Sciatic nerve (tissue), 2 donors: ENCODE measurements around the gene TTL. TPM values are rescaled to one million over a fixed set of nuclear protein-coding genes. Genes with fewer than 3 reads are reported as not detected.
"Not testable (repeated sequence)": the region's sequence is repeated elsewhere in the genome, so short reads cannot be mapped to it uniquely, and the experiment has no call there.

Source experiments
- ATAC-seq: fragments of 200-7000 bp; cut with Tn5 transposase; one replicate; pipeline ENCODE4 v1.9.1; 2020; ENCODE audit warnings: mild to moderate bottlenecking, moderate library complexity
- DNase-seq: peaks from one replicate; pipeline ENCODE4 v3.0.0-alpha.2; 2020; ENCODE audit warnings: low spot score
- intact Hi-C: fragments of 100-400 bp; cut with DNase I; formaldehyde crosslinking; loops from one replicate; pipeline ENCODE4 v1.14.2; 2022
- total RNA-seq: library from RNA; stranded (reverse); fragmentation: NEBNext Ultra II Directional; extraction: Animal tissue kit (Norgen Biotek cat#: 25700); gene quantifications from one replicate; pipeline ENCODE4 v1.2.1, GENCODE V29; 2021
- donor health status: DM: no; HTN: no; CAD: no.
- donor health status: DM: no; HTN: no; CAD: no.

TTL gene
- total RNA-seq, 1 donor from 2014 or later, result 36.7 TPM

GRCh38 chr2:112547333-112547732 lies 65.4 kb downstream of the TTL start:
- ATAC-seq (peak; percentile 65), DNase-seq (no peak)
- intact Hi-C loops, result no loop called here

DNA sequence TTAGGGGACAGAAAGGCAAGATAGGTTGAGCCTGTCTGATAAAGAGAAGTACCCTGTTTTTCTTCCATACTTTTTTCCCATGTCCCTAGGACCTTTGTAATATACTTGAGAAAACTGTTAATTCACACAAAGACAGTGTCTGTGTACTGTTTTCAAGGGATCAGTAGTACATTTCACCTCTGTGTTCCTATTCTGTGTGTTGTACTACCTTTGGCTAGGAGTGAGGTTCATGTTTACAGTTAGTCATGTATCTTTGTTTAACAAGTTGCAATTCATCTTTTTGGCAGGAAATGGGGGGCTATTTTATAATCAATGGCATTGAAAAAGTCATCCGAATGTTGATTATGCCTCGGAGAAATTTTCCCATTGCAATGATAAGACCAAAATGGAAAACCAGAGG lies 67.0 kb downstream of the TTL start:
- DNase-seq, result no peak
- intact Hi-C loops, result no loop called here
- no peak for ATAC-seq

GRCh38 chr2:112566104-112566503 lies 84.1 kb downstream of the TTL start:
- no peak for ATAC-seq
- intact Hi-C loops, result no loop called here
- DNase-seq, result no peak

- intact Hi-C loops, ATAC-seq, DNase-seq: not testable (repeated sequence)
Measured at GRCh38 chr2:112566508-112566907, 84.6 kb downstream of the TTL start.

DNA sequence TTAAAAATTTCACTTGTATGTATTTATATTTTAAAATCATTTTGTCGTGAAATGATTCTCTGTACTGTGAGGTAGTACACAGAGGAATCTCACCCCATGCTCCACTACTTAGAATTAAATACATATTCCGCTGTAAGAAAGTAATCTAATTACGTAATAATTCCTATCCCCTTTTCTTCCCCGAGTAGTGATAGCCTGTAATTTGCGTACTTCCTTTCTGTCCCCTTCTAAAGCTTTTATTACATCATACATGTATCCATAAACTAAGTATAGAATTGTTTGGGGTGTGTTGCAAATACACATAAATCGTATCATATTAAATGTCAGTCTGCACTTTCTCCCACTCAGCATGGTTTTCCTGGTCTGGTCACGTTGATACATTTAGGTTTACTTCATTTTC lies 90.0 kb downstream of the TTL start:
- DNase-seq (no peak), ATAC-seq (no peak)
- intact Hi-C loops, result no loop called here

DNA sequence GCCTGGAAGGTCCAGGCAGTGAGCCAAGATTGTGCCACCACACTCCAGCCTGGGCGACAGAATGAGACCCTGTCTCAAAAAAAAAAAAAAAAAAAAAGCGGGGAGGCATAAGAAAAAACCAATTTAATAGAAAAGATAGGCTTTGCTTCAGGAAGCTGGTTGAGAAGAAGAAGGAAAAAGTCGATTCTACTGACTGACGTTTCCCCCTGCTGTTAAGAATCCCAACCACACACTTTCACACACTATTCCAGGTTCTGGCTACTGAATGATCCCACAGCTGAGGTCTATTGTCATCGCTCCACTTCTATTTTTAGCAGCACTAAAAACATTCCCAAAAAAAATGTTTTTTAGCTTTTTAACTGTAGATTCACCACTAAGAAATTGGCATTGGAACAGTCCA lies 95.8 kb downstream of the TTL start:
- intact Hi-C loops, result no loop called here
- DNase-seq (no peak), ATAC-seq (no peak)

- DNase-seq (no peak), ATAC-seq (no peak)
- intact Hi-C loops, result no loop called here
Measured at GRCh38 chr2:112579241-112579640, 97.3 kb downstream of the TTL start.

DNA sequence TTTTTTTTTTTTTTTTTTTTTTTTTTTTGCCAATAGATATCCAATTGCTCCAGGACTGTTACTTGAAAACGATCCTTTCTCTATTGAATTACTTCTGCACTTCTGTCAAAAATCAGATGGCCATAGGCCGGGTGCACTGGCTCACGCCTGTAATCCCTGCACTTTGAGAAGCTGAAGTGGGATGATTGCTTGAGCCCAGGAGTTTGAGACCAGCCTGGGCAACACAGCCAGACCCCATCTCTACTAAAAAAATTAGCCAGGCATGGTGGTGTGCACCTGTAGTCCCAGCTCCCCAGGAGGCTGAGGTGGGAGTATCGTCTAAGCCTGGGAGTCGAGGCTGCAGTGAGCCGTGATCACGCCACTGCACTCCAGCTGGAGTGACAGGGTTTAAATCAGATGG lies 98.1 kb downstream of the TTL start:
- ATAC-seq (no peak), DNase-seq (no peak)
- intact Hi-C loops, result loop anchor here (10.0 kb wide), 1 partner anchor 65 kb away; the partner anchor contains the start of gene SLC20A1

DNA sequence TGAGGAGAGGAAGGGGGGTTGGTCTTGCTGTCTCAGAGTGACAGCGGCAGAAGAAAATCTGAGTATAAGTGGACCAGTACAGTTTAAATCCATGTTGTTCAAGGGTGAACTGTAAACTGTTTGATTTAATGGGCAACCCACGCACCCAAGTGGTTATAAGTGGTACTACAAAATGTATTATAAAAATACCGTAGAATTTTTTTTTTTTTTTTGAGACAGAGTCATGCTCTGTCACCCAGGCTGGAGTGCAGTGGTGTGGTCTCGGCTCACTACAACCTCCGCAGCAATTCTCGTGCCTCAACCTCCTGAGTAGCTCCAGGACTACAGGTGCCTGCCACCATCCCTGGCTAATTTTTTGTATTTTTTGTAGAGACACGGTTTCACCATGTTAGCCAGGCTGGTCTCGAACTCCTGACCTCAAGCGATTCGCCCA lies 100.4 kb downstream of the TTL start:
- intact Hi-C loops, result loop anchor here (10.0 kb wide), 1 partner anchor 62 kb away; the partner anchor contains the start of gene SLC20A1
- ATAC-seq (no peak), DNase-seq (no peak)

DNA sequence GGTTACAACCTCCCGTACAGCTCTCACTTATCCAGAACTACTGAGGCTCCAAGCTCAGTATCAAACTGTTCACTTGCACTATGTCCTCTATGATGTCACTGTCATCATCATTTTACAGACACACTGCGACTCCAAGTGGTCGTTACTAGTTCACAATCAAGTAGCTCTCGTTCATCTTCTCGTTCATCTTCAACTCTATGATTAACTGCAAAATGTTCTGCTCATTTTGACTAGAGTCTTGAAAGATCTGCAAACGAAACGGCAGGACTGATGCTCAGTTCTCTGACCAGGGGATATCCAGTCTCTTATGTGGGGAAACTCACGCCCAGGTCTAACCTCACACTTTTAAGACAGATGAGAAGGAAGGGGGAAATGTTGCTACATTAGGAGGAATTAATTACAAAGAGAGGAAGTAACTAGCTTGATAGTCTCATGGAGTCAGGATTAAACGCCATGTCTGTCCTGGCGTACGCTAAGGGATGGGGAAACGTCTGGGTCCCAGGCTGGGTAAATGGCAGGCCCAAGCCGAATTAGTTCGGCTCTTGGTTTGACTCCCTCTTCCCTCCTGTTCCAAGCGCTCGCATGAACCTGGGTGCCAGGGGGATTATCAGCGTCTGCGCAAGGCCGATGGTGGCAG lies 101.7 kb downstream of the TTL start:
- ATAC-seq (peak; percentile 12), DNase-seq (no peak)
- intact Hi-C loops, result loop anchor here (10.0 kb wide), 1 partner anchor 61 kb away; the partner anchor contains the start of gene SLC20A1

- intact Hi-C loops, result loop anchor here (10.0 kb wide), 1 partner anchor 60 kb away; the partner anchor contains the start of gene SLC20A1
- DNase-seq, result peak; percentile 97
- ATAC-seq, result peak; percentile 96
Measured at GRCh38 chr2:112584134-112584890, 102.4 kb downstream of the TTL start, which contains the start of gene CHCHD5. TSS of gene CHCHD5 (plus strand) at chr2:112584609. CDS start at chr2:112584648, 39 bp downstream.

DNA sequence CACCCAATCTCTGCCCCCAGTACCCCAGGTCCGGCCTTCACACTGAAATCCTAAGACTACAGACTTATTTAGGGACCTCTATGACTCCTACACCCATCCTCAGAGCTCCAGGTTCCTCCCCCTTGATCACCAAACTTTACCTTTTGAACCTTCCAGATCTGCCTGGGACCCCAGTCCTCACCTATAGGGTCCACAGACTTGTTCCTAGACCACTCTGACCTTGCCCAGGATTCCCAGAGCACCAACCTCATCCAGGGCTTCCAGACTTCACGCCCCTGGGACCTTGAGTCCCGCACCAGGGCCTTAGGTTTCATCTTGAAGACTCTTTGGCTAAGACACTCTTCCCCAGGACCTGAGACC lies 102.9 kb downstream of the TTL start:
- ATAC-seq, result no peak
- DNase-seq, result no peak
- intact Hi-C loops, result loop anchor here (10.0 kb wide), 1 partner anchor 60 kb away; the partner anchor contains the start of gene SLC20A1

GRCh38 chr2:112585400-112585799 lies 103.4 kb downstream of the TTL start:
- ATAC-seq (no peak), DNase-seq (no peak)
- intact Hi-C loops, result loop anchor here (10.0 kb wide), 1 partner anchor 59 kb away; the partner anchor contains the start of gene SLC20A1

DNA sequence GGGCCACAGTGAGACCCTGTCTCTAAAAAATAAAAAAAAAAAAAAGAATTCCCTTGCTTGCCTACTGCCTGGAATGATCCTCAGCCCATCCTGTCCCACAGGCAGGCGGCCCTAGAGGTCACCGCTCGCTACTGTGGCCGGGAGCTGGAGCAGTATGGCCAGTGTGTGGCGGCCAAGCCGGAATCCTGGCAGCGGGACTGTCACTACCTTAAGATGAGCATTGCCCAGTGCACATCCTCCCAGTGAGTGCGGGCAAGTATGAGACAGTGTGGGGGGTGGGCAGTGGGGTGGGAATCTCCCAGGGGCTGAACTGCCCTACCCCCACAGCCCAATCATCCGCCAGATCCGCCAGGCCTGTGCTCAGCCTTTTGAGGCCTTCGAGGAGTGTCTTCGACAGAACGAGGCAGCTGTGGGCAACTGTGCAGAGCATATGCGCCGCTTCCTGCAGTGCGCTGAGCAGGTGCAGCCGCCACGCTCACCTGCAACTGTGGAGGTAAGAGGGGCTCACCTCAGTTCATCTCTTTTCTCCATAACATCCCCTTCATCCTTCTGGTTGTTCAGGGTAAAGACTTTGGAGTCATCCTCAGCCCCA lies 104.0 kb downstream of the TTL start:
- DNase-seq (no peak), ATAC-seq (no peak)
- intact Hi-C loops, result loop anchor here (10.0 kb wide), 1 partner anchor 59 kb away; the partner anchor contains the start of gene SLC20A1

- ATAC-seq, result no peak
- intact Hi-C loops, result loop anchor here (10.0 kb wide), 1 partner anchor 56 kb away; the partner anchor contains the start of gene SLC20A1
- no peak for DNase-seq
Measured at GRCh38 chr2:112588611-112589045, 106.7 kb downstream of the TTL start.

Other genes starting within 250 kb of the TTL start
- 11.1 TPM for gene ZC3H8, start 227.1 kb upstream of the TTL start, total RNA-seq
- 37.7 TPM for gene ZC3H6, start 206.6 kb upstream of the TTL start, total RNA-seq
- 36.2 TPM for gene RGPD8, start 48.5 kb upstream of the TTL start, total RNA-seq
- 18.1 TPM for gene POLR1B, start 60.3 kb downstream of the TTL start, total RNA-seq
- 21.2 TPM for gene CHCHD5, start 102.5 kb downstream of the TTL start, total RNA-seq
- gene SLC20A1, start 163.8 kb downstream of the TTL start, total RNA-seq, result 51.1 TPM
- gene NT5DC4, start 238.9 kb downstream of the TTL start, total RNA-seq, result not detected